ENCODE data around the gene ENTPD6.

- TF ChIP-seq CTCF (IDR thresholded peaks at IDR 0.05; ENCODE audit: poor library complexity) = no peak
- no peak for TF ChIP-seq EZH2phosphoT487 (IDR thresholded peaks at IDR 0.05; ENCODE audit: low read depth, severe bottlenecking, unreplicated experiment)
- TF ChIP-seq EZH2 (IDR thresholded peaks at IDR 0.05; ENCODE audit: borderline replicate concordance) = no peak
Measured at GRCh38 chr20:25160897-25161296, 34.6 kb upstream of the ENTPD6 start.
